Effector memory CD8-positive, alpha-beta T cell (primary cell): ENCODE results near the gene TMEM150A.

Source experiments
- ATAC-seq: fragments of 150-1000 bp; cut with Tn5 transposase; replicated peaks from 2 replicates; pipeline ENCODE4 v1.10.0; 2021; ENCODE audit warnings: mild to moderate bottlenecking, moderate library complexity
- DNase-seq, 3 experiments: peaks; one replicate each; pipeline ENCODE4 v3.0.0; 2021
- H3K27ac Mint-ChIP-seq, 2 donors: one replicate each; pipeline ENCODE4 v1.8.0; 2022; ENCODE audit warnings: mild to moderate bottlenecking in 2 of 2, mixed read lengths in 2 of 2, moderate library complexity in 2 of 2
- H3K27me3 Mint-ChIP-seq, 2 donors: one replicate each; pipeline ENCODE4 v1.8.0; 2022; ENCODE audit warnings: mixed read lengths in 2 of 2
- H3K36me3 Mint-ChIP-seq: one replicate; pipeline ENCODE4 v1.8.0; 2022; ENCODE audit warnings: mild to moderate bottlenecking, moderate library complexity, mixed read lengths; ENCODE audit not compliant: insufficient read depth
- H3K4me1 Mint-ChIP-seq, 2 donors: one replicate each; pipeline ENCODE4 v1.8.0; 2022; ENCODE audit warnings: low read depth in 2 of 2, mixed read lengths in 2 of 2
- H3K4me3 Mint-ChIP-seq, 2 donors: one replicate each; pipeline ENCODE4 v1.8.0; 2022; ENCODE audit warnings: mild to moderate bottlenecking in 2 of 2, mixed read lengths in 2 of 2, moderate library complexity in 2 of 2
- H3K9me3 Mint-ChIP-seq, 2 donors: one replicate each; pipeline ENCODE4 v1.8.0; 2022; ENCODE audit warnings: mixed read lengths in 2 of 2

Gene TMEM150A

DNA sequence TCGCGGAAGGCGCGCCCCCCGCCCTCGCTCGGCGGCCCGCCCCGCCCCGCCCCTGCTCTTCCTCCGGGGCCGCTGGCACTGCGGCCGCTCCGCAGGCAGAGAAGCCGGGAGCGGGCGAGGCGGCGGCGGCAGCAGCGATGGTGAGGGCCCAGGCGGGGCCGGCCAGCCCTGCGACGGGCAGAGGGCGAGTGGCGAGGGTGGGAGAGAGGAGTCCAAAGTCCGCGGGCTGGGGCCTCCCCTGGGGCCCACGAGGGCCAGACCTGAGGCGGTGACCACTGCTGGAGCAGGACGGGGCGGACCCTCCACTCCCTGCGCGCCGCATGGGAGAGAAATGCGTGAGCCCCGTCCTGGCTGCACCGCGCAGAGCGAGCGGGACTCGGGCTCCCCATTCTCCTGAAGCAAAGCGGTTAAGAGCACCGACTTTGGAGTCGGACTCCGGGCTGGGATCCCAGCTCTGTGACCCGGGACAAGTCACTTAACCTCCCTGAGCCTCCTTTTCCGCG is 18.1 kb downstream of the TMEM150A start, which contains the start of gene VAMP5:
Gene VAMP5, plus strand, starts transcription at position 78 of the 503 bp plus-strand sequence. Its CDS starts 60 bp downstream, at position 138.
- DNase-seq (peak in 1 of 3 experiments; percentile 15), ATAC-seq (peak; percentile 69)
- H3K4me1 Mint-ChIP-seq, result peaks cover 39 to 43% of the 10 kb centered on the region in 2 donors
- no peaks in the 10 kb centered on the region for H3K27me3 Mint-ChIP-seq
- no peaks in the 10 kb centered on the region for H3K9me3 Mint-ChIP-seq
- H3K27ac Mint-ChIP-seq, result peak within 1 kb of the TSS; percentile 89 to 90
- peak within 1 kb of the TSS; percentile 78 to 85 for H3K4me3 Mint-ChIP-seq
- H3K36me3 Mint-ChIP-seq, result peaks cover 8% of the 10 kb centered on the region

GRCh38 chr2:85583667-85584353 is 18.7 kb downstream of the TMEM150A start:
- Mint-ChIP-seq H3K27ac (peak overlapping the region; percentile 86 to 89), H3K9me3 (no peaks in the 10 kb centered on the region), H3K27me3 (no peaks in the 10 kb centered on the region), H3K36me3 (peaks cover 11% of the 10 kb centered on the region), H3K4me3 (peak overlapping the region; percentile 78 to 85), H3K4me1 (peaks cover 42 to 48% of the 10 kb centered on the region in 2 donors)
- ATAC-seq (peak; percentile 44), DNase-seq (peak in 1 of 3 experiments; percentile 23)

DNA sequence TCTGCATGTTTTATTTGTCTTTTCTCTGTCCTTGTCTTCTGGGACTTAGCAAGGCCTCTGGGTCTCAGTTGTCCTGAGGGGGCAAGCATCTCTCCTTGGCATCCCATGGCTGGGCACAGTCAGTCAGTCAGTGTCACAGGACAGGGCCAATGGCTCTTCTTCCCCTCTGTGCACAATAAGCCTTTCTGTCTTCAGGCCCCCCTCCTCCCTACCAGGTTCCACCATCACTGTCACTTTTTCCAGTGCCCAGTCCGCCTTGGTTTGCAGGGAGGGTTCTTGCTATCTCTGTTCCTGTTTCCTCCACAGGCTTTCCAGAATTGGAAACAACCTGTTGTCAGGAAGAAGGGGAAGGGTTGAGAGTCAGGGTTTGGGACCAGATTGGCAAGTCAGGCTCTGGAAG is 20.0 kb downstream of the TMEM150A start:
- Mint-ChIP-seq H3K9me3 (no peaks in the 10 kb centered on the region), H3K36me3 (peaks cover 15% of the 10 kb centered on the region), H3K27me3 (no peaks in the 10 kb centered on the region), H3K27ac (peak overlapping the region in 1 of 2 donors; percentile 86), H3K4me1 (peaks cover 49 to 54% of the 10 kb centered on the region in 2 donors), H3K4me3 (no peak overlapping the region)
- no peak for DNase-seq
- ATAC-seq, result no peak

- Mint-ChIP-seq H3K36me3 (peaks cover 15% of the 10 kb centered on the region), H3K4me3 (peak overlapping the region in 1 of 2 donors; percentile 42), H3K27ac (peak overlapping the region; percentile 16 to 51), H3K4me1 (peaks cover 43 to 46% of the 10 kb centered on the region in 2 donors), H3K27me3 (no peaks in the 10 kb centered on the region), H3K9me3 (no peaks in the 10 kb centered on the region)
- DNase-seq (no peak), ATAC-seq (no peak)
Measured at GRCh38 chr2:85580206-85580605, 22.3 kb downstream of the TMEM150A start.

GRCh38 chr2:85579266-85579935 is 23.1 kb downstream of the TMEM150A start:
- DNase-seq (no peak), ATAC-seq (no peak)
- H3K9me3 Mint-ChIP-seq, result no peaks in the 10 kb centered on the region
- peak overlapping the region; percentile 96 to 97 for H3K4me3 Mint-ChIP-seq
- H3K4me1 Mint-ChIP-seq, result peaks cover 38 to 40% of the 10 kb centered on the region in 2 donors
- H3K36me3 Mint-ChIP-seq, result peaks cover 15% of the 10 kb centered on the region
- H3K27ac Mint-ChIP-seq, result peak overlapping the region in 1 of 2 donors; percentile 96
- H3K27me3 Mint-ChIP-seq, result no peaks in the 10 kb centered on the region

GRCh38 chr2:85578243-85579180 is 24.0 kb downstream of the TMEM150A start:
- Mint-ChIP-seq H3K27me3 (no peaks in the 10 kb centered on the region), H3K27ac (peak overlapping the region; percentile 96 to 97), H3K4me1 (peaks cover 37 to 38% of the 10 kb centered on the region in 2 donors), H3K4me3 (peak overlapping the region; percentile 96 to 97), H3K36me3 (peaks cover 15% of the 10 kb centered on the region), H3K9me3 (no peaks in the 10 kb centered on the region)
- ATAC-seq (peak; percentile 53), DNase-seq (no peak)

DNA sequence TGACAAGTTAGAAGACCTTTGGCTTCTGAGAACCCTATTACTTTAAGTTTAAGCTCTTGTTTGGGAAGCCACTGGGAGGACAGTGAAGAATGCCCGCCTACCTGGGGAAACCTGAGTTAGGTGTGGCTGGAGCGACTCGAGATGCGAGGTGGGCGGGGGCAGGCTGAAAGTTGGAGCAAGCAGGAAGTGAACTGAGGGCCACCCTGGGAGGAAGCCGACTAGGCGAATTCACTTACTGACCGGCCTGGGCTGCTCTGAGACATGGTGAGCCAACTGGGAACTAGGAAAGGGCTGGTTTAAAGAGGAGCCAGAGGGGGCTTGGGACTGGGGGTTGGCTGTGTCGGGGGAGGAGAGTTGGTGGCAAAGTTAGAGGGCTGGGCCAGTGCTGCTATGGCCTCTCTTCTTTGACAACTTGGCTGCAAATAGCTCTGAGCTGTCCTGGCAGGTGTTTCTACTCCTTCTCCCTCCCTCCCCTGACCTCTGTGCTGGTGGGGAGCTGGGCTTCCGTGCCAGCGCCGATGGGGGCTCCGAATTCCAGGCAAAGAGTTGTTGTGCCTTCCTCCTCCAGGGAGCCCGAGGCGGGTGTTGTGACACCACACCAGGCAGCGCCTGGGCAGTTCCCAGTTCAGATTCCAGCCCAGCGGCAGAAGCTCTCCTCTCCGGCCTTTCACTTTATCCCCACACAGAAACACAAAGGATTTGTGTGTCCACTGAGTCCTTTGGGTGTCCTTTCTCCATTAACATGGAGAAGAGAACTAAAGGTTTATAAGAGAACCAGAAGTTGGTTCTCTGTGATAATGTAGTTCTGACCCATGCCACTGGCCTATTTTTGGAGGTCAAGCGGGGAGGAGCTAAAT is 24.9 kb downstream of the TMEM150A start, which contains the start of gene VAMP8:
Gene VAMP8, plus strand, starts transcription at position 201 of the 857 bp plus-strand sequence. Its CDS starts 61 bp downstream, at position 262.
- Mint-ChIP-seq H3K4me1 (peaks cover 35 to 36% of the 10 kb centered on the region in 2 donors), H3K4me3 (peak within 1 kb of the TSS; percentile 96 to 97), H3K9me3 (no peaks in the 10 kb centered on the region), H3K27ac (peak within 1 kb of the TSS; percentile 96 to 97), H3K36me3 (peaks cover 15% of the 10 kb centered on the region), H3K27me3 (no peaks in the 10 kb centered on the region)
- peak; percentile 88 for ATAC-seq
- peak in 2 of 3 experiments; percentile 35 to 37 for DNase-seq

DNA sequence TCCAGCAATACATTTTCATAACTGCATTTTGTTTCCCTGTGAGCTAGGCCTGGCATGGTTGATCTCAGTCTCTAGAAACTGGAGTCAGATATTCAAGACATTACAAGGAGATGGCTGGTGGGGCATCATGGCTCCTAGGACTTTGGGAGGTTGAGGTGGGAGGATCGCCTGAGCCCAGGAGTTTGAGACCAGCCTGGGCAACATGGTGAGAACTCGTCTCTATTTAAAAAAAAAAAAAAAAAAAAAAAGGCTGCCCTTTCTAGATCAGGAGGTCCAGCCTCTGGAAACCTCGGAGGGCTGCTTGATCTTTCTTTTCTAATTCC is 25.5 kb downstream of the TMEM150A start:
- ATAC-seq (no peak), DNase-seq (no peak)
- peaks cover 15% of the 10 kb centered on the region for H3K36me3 Mint-ChIP-seq
- peak overlapping the region; percentile 96 to 97 for H3K27ac Mint-ChIP-seq
- H3K4me1 Mint-ChIP-seq, result peaks cover 35 to 36% of the 10 kb centered on the region in 2 donors
- H3K27me3 Mint-ChIP-seq, result no peaks in the 10 kb centered on the region
- peak overlapping the region; percentile 96 to 97 for H3K4me3 Mint-ChIP-seq
- no peaks in the 10 kb centered on the region for H3K9me3 Mint-ChIP-seq

DNA sequence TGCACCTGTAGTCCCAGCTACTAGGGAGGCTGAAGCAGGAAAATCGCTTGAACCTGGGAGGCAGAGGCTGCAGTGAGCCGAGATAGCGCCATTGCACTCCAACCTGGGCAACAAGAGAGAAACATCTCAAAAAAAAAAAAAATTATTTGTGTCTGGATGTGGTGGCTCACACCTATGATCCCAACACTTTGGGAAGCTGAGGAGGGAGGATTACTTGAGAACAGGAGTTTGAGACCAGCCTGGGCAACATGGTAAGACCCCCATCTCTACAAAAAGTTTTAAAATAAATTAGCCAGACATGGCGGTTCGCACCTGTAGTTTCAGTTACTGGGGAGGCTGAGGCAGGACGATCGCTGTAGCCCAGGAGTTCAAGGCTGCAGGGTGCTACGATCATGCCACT is 26.8 kb downstream of the TMEM150A start:
- H3K9me3 Mint-ChIP-seq, result no peaks in the 10 kb centered on the region

DNA sequence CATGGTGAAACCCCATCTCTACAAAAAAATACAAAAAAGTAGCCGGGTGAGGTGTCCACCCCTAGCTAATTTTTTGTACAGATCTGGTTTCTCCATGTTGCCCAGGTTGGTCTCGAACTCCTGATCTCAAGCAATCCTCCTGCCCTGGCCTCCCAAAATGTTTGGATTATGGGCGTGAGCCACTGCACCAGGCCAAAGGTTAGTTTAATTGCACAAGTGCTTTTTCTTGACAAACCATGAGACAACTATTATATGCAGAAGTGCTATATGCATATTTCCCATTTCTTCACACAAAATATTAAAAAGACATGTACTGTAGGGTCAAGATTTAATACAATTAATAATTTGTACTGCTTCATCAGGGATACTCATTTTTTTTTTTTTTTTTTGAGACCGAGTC is 36.2 kb downstream of the TMEM150A start:
- H3K9me3 Mint-ChIP-seq, result no peaks in the 10 kb centered on the region
- H3K4me1 Mint-ChIP-seq, result peaks cover under 1 to 4% of the 10 kb centered on the region in 2 donors
- no peak overlapping the region for H3K27ac Mint-ChIP-seq
- ATAC-seq, result no peak
- H3K4me3 Mint-ChIP-seq, result no peak overlapping the region
- peaks cover 0 to 11% of the 10 kb centered on the region in 2 donors for H3K27me3 Mint-ChIP-seq
- peaks cover 6% of the 10 kb centered on the region for H3K36me3 Mint-ChIP-seq
- no peak for DNase-seq

More for the DNA sequence above, 26.8 kb downstream of the TMEM150A start:
- peaks cover 0 to 3% of the 10 kb centered on the region in 2 donors for H3K27me3 Mint-ChIP-seq
- DNase-seq (no peak), ATAC-seq (no peak)
- H3K4me1 Mint-ChIP-seq, result peaks cover 29 to 30% of the 10 kb centered on the region in 2 donors
- H3K36me3 Mint-ChIP-seq, result peaks cover 13% of the 10 kb centered on the region
- H3K4me3 Mint-ChIP-seq, result no peak overlapping the region
- no peak overlapping the region for H3K27ac Mint-ChIP-seq

DNA sequence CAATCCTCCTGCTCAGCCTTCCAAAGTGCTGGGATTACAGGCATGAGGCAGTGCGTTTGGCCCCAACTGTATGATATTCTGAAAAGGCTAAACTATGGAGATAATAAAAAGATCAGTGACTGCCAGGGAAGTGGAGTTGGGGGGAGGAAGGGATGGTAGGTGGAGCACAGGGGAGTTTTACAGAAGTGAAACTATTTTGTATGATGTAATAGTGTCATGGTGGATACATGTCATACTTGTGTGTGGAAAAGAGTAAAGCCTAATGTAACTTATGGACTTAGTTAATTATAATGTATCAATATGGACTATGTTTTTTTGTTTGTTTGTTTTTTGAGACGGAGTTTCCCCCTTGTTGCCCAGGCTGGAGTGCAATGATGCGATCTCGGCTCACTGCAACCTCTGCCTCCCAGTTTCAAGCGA is 38.3 kb downstream of the TMEM150A start:
- Mint-ChIP-seq H3K27me3 (no peaks in the 10 kb centered on the region), H3K36me3 (peaks cover 13% of the 10 kb centered on the region), H3K9me3 (no peaks in the 10 kb centered on the region), H3K4me1 (peaks cover 14 to 20% of the 10 kb centered on the region in 2 donors), H3K27ac (no peak overlapping the region), H3K4me3 (no peak overlapping the region)
- ATAC-seq (no peak), DNase-seq (no peak)
